Embryonic facial prominence (tissue), 1 donor: ENCODE results near the gene UBE2O.

Experiments
- DNase-seq: peaks from one replicate; pipeline ENCODE4 v3.0.0-alpha.2; 2016; ENCODE audit errors: extremely low spot score

The UBE2O gene

DNA sequence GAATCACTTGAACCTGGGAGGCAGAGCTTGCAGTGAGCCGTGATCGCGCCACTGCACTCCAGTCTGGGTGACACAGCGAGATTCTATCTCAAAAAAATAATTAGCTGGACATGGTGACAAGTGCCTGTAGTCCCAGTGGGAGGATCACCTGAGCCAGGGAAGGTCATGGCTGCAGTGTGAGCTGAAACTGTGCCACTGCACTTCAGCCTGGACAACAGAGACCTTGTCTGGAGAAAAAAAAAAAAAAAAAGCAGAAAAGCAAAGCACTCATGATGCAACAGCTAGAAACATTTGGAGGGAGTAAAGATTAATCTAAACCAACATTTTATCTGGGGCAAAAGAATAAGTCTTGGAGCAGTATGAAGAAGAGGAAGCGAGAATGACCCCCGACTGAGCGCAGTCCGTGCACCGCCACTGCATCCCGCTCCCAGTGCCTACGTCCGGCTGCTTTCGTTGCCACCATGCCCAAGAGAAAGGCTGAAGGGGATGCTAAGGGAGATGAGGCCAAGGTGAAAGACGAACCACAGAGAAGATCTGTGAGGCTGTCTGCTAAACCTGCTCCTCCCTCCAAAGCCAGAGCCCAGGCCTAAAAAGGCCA is 107.5 kb downstream of the UBE2O start:
- DNase-seq = no peak

GRCh38 chr17:76343106-76343505 is 109.8 kb downstream of the UBE2O start:
- no peak for DNase-seq

DNA sequence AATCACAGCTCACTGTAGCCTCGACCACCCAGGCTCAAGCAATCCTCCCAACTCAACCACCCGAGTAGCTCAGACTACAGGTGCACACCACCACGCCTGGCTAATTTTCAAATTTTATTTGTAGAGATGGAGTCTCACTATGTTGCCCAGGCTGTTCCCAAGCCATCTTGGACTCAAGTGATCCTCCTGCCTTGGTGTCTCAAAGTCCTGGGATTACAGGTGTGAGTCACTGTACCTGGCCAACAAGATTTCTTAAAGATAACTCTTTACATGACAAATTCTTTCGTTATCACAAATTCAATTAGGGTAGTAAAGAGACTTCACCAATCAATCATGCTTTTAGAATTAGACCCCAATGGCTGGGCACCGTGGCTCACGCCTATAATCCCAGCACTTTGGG is 111.7 kb downstream of the UBE2O start:
- DNase-seq = no peak
